Measurements from ENCODE around the gene CCNQ.

DNA sequence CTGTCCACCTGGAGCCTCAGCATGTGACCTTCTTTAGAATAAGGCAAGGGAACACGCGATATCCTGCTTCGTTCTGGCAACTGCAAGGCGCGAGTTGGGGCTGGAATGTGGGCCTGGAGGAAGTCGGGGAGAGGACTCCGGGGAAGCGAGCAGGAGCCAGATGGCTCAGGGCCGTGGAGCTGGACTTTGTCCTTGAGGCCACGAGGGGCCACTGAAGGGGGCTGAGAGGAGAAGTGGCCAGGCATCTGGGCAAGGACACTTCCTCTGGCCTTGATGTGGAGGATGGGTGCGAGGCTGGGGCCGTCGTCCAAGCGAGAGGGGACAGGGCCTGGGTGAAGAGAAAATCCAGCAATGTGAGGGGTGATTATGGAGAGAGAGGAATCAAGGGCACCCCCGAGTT, 35.9 kb upstream of the CCNQ start:
- TF ChIP-seq, protein P1, sequence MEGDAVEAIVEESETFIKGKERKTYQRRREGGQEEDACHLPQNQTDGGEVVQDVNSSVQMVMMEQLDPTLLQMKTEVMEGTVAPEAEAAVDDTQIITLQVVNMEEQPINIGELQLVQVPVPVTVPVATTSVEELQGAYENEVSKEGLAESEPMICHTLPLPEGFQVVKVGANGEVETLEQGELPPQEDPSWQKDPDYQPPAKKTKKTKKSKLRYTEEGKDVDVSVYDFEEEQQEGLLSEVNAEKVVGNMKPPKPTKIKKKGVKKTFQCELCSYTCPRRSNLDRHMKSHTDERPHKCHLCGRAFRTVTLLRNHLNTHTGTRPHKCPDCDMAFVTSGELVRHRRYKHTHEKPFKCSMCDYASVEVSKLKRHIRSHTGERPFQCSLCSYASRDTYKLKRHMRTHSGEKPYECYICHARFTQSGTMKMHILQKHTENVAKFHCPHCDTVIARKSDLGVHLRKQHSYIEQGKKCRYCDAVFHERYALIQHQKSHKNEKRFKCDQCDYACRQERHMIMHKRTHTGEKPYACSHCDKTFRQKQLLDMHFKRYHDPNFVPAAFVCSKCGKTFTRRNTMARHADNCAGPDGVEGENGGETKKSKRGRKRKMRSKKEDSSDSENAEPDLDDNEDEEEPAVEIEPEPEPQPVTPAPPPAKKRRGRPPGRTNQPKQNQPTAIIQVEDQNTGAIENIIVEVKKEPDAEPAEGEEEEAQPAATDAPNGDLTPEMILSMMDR (IDR thresholded peaks at IDR 0.05; ENCODE audit: extremely low read depth in 1 of 2, insufficient read depth in 1 of 2, low read depth in 1 of 2, low read length in 2 of 2): no peak
- TF ChIP-seq POLR2AphosphoS5 (IDR thresholded peaks at IDR 0.05; ENCODE audit: insufficient read depth, low read depth, low read length) (no peak), EZH2 (IDR thresholded peaks at IDR 0.05; ENCODE audit: borderline replicate concordance, low read depth, low read length, severe bottlenecking) (no peak)
